Pancreas (tissue), 10 donors: ENCODE measurements around the gene ATP13A1. TPM values are rescaled to one million over a fixed set of nuclear protein-coding genes. Genes with fewer than 3 reads are reported as not detected.
"Not testable (repeated sequence)": the region's sequence is repeated elsewhere in the genome, so short reads cannot be mapped to it uniquely, and the experiment has no call there.

Source experiments
- ATAC-seq, 4 donors: fragments of 200-7000 bp; cut with Tn5 transposase; one replicate each; pipeline versions ENCODE4 v1.8.0 to v1.9.1; 2020; ENCODE audit warnings: mild to moderate bottlenecking in 4 of 4, moderate library complexity in 4 of 4
- DNase-seq, 6 donors: peaks; one replicate each; pipeline ENCODE4 v3.0.0-alpha.2; 2020
- FAIRE-seq: peaks from 2 replicates; lab custom pipeline; 2012; peaks lifted over from hg19 to GRCh38; lab: Jason Lieb, UNC
- H3K27ac ChIP-seq, 4 donors: fragments of 200-600 bp; sonication (generic); 1 replicate in 3 of 4; 2 replicates in 1 of 4; pipeline versions ENCODE4 v1.5.0 to v1.8.0; 2020
- H3K27me3 ChIP-seq, 4 donors: fragments of 200-600 bp; one replicate each; pipeline ENCODE4 v1.8.0; 2021
- H3K36me3 ChIP-seq, 3 donors: fragments of 200-600 bp; sonication (generic) in 1 of 3; one replicate each; pipeline versions ENCODE4 v1.5.0 to v1.8.0; 2020 to 2021
- H3K4me1 ChIP-seq, 3 donors: fragments of 200-600 bp; one replicate each; pipeline ENCODE4 v1.8.0; 2021
- H3K4me3 ChIP-seq, 4 donors: fragments of 200-600 bp; sonication (generic) in 2 of 4; one replicate each; pipeline versions ENCODE4 v1.5.0 to v1.8.0; 2020 to 2021
- H3K9me3 ChIP-seq, 4 donors: fragments of 200-600 bp; one replicate each; pipeline ENCODE4 v1.8.0; 2021
- WGBS, 2 donors: extraction: QIAGEN DNeasy Blood & Tissue Kit; methylation state at CpG; one replicate each; pipeline ENCODE4 v1.1.7; 2013; 5-methylcytosine and 5-hydroxymethylcytosine counted together
- intact Hi-C, 3 donors: fragments of 100-400 bp; cut with DNase I; formaldehyde crosslinking; loops; one replicate each; pipeline versions ENCODE4 v1.11.1 to v1.14.2; 2022
- polyA plus RNA-seq, 2 donors: library from polyadenylated mRNA; stranded (reverse); fragments of 200-250 nt; gene quantifications; one replicate each; pipeline ENCODE4 v1.2.3, GENCODE V29; 2013
- total RNA-seq, 6 donors: library from RNA; stranded (reverse); fragmentation: NEBNext Ultra II Directional in 4 of 6; extraction: Animal tissue kit (Norgen Biotek cat#: 25700) in 4 of 6; gene quantifications; one replicate each; pipeline versions ENCODE4 v1.2.1 to v1.2.4, GENCODE V29; 2021 to 2023
- TF ChIP-seq, protein P1 (sequence below), 4 donors: fragments of 200-600 bp; sonication (generic) in 3 of 4; IDR thresholded peaks; one replicate each; pipeline versions ENCODE4 v1.5.0 to v1.8.0; 2021; ENCODE audit warnings: antibody characterized with exemption in 4 of 4
- donor health status: healthy with polysubstance abuse.
- donor health status: DM: no; HTN: no; CAD: no; lungs with moderate emphysema.
- donor health status: DM: no; HTN: no; CAD: no.
- donor health status: control.
- donor health status: control.
- donor health status: Bipolar disorder and iron deficiency.
- donor health status: DM: yes; HTN: yes; CAD: no.
- donor health status: DM: no; HTN: no; CAD: no.
- donor health status: DM: no; HTN: no; CAD: no.
- donor health status: DM: yes; HTN: yes; CAD: no.

Gene ATP13A1
- total and polyA plus RNA-seq, 8 donors = 24.9 to 77.3 (median 36.1) TPM

DNA sequence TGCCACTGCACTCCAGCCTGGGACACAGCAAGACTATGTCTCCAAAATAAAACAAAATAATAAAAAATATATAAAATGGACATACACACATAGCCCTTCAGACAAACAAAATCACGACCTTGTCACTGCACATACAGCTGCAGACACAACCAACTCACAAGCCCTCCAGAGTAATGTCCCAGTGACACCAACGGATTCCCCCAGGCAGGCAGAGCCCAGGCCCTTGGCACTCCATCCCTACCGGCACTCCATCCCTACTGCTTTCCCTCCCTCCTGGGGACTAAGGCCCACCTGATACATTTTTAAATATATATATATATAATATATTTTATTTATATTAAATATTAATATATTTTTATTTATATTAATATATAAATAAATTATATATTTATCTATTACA is 23.6 kb upstream of the ATP13A1 start:
- 94 to 96% methylated on average over 3 of the region's 3 CpGs for WGBS, 2 donors
- no peaks in the 10 kb centered on the region for H3K9me3 ChIP-seq
- H3K4me1 ChIP-seq = no peaks in the 10 kb centered on the region
- no peak for DNase-seq
- peak in 1 of 4 donors; percentile 44 for ATAC-seq
- TF ChIP-seq, protein P1, sequence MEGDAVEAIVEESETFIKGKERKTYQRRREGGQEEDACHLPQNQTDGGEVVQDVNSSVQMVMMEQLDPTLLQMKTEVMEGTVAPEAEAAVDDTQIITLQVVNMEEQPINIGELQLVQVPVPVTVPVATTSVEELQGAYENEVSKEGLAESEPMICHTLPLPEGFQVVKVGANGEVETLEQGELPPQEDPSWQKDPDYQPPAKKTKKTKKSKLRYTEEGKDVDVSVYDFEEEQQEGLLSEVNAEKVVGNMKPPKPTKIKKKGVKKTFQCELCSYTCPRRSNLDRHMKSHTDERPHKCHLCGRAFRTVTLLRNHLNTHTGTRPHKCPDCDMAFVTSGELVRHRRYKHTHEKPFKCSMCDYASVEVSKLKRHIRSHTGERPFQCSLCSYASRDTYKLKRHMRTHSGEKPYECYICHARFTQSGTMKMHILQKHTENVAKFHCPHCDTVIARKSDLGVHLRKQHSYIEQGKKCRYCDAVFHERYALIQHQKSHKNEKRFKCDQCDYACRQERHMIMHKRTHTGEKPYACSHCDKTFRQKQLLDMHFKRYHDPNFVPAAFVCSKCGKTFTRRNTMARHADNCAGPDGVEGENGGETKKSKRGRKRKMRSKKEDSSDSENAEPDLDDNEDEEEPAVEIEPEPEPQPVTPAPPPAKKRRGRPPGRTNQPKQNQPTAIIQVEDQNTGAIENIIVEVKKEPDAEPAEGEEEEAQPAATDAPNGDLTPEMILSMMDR (IDR thresholded peaks at IDR 0.05) = no peak
- H3K27ac ChIP-seq = no peak overlapping the region
- no peak for FAIRE-seq
- intact Hi-C loops = no loop called here
- H3K4me3 ChIP-seq = no peak overlapping the region
- H3K36me3 ChIP-seq = no peaks in the 10 kb centered on the region
- no peaks in the 10 kb centered on the region for H3K27me3 ChIP-seq

DNA sequence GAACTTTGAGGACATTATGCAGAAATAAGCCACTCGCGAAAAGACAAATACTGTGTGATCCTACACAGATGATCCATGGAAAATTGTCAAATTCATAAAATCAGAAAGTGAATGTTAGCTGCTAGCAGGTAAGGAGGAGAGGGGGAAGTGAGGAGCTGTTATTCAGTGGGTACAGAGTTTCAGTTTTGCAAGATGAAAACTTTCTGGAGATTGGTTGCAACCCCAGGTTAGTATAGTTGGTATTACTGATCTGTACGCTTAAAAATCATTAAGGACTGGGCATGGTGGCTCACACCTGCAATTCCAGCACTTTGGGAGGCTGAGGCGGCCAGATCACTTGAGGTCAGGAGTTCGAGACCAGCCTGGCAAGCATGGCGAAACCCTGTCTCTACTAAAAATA is 23.1 kb upstream of the ATP13A1 start:
- WGBS, 2 donors = 94 to 96% methylated on average over 6 of the region's 6 CpGs
- no peaks in the 10 kb centered on the region for H3K36me3 ChIP-seq
- no peak overlapping the region for H3K4me3 ChIP-seq
- TF ChIP-seq, protein P1 (IDR thresholded peaks at IDR 0.05) = no peak
- no peak overlapping the region for H3K27ac ChIP-seq
- no peaks in the 10 kb centered on the region for H3K4me1 ChIP-seq
- DNase-seq (no peak), ATAC-seq (no peak), FAIRE-seq (no peak)
- H3K27me3 ChIP-seq = no peaks in the 10 kb centered on the region
- no peaks in the 10 kb centered on the region for H3K9me3 ChIP-seq
- intact Hi-C loops = no loop called here

DNA sequence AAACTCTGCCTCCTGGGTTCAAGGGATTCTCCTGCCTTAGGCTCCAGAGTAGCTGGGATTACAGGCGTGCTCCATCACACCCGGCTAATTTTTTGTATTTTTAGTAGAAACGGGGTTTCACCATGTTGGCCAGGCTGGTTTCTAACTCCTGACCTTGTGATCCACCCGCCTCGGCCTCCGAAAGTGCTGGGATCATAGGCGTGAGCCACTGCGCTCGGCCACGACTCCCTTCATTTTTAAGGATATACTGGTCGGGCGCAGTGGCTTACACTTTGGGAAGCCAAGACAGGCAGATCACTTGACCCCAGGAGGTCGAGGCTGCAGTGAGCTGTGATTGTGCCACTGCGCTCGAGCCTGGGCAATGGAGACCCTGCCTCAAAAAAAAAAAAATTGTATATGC is 22.6 kb upstream of the ATP13A1 start:
- FAIRE-seq, H3K4me3 ChIP-seq, H3K9me3 ChIP-seq, H3K4me1 ChIP-seq, intact Hi-C loops, H3K27me3 ChIP-seq, H3K36me3 ChIP-seq, ATAC-seq, DNase-seq, H3K27ac ChIP-seq: not testable (repeated sequence)
- 98 to 99% methylated on average over 15 of the region's 15 CpGs for WGBS, 2 donors

DNA sequence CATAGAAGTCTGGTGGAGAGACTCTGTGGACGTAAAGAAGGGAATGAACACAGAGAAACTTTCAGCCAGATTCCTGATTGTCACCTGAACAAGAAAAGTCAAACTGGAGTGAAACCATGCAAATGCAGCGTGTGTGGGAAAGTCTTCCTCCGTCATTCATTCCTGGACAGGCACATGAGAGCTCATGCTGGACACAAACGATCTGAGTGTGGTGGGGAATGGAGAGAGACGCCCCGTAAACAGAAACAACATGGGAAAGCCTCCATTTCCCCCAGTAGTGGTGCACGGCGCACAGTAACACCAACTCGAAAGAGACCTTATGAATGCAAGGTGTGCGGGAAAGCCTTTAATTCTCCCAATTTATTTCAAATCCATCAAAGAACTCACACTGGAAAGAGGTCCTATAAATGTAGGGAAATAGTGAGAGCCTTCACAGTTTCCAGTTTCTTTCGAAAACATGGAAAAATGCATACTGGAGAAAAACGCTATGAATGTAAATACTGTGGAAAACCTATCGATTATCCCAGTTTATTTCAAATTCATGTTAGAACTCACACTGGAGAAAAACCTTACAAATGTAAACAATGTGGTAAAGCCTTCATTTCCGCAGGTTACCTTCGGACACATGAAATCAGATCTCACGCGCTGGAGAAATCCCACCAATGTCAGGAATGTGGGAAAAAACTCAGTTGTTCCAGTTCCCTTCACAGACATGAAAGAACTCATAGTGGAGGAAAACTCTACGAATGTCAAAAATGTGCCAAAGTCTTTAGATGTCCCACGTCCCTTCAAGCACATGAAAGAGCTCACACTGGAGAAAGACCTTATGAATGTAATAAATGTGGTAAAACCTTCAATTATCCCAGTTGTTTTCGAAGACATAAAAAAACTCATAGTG is 15.9 kb upstream of the ATP13A1 start:
- no peaks in the 10 kb centered on the region for H3K9me3 ChIP-seq
- no peak for ATAC-seq
- WGBS, 2 donors = 98% methylated on average over 20 of the region's 20 CpGs
- intact Hi-C loops = no loop called here
- no peak overlapping the region for H3K27ac ChIP-seq
- no peaks in the 10 kb centered on the region for H3K4me1 ChIP-seq
- H3K4me3 ChIP-seq = no peak overlapping the region
- TF ChIP-seq, protein P1 (IDR thresholded peaks at IDR 0.05) = no peak
- FAIRE-seq = no peak
- peaks cover 0 to 21% (median 6%) of the 10 kb centered on the region in 3 donors for H3K36me3 ChIP-seq
- no peak for DNase-seq
- no peaks in the 10 kb centered on the region for H3K27me3 ChIP-seq

DNA sequence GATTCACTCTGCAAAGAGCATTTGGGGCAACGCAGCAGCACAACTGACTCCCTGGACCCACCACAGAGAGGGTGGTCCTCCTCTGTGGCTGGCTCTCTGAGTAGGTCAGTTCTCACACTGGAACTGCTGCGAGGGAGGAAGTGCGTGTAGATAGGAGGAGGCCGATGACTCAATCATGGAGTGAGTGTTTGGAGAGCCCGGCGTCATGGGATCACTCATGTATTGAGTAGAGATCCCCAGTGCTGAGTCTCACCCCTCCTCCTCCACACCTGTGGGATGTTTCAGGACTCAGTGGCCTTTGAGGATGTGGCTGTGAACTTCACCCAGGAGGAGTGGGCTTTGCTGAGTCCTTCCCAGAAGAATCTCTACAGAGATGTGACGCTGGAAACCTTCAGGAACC is 14.1 kb upstream of the ATP13A1 start:
- Histone ChIP-seq H3K36me3 (peaks cover 0 to 21% (median 6%) of the 10 kb centered on the region in 3 donors), H3K27me3 (no peaks in the 10 kb centered on the region), H3K27ac (no peak overlapping the region), H3K9me3 (no peaks in the 10 kb centered on the region), H3K4me3 (no peak overlapping the region), H3K4me1 (no peaks in the 10 kb centered on the region)
- ATAC-seq (no peak), FAIRE-seq (no peak), DNase-seq (no peak)
- 93 to 96% methylated on average over 7 of the region's 7 CpGs for WGBS, 2 donors
- TF ChIP-seq, protein P1 (IDR thresholded peaks at IDR 0.05) = no peak
- intact Hi-C loops = no loop called here
